Transverse colon (tissue), 4 donors: ENCODE data around the gene MBTPS1. TPM values are rescaled to one million over a fixed set of nuclear protein-coding genes. Genes with fewer than 3 reads are reported as not detected.

Experiments used
- DNase-seq: peaks from one replicate; pipeline ENCODE4 v3.0.0-alpha.2; 2019
- H3K27ac ChIP-seq, 4 donors: fragments of 200-600 bp; sonication (generic); 2 replicates each; pipeline ENCODE4 v1.5.1; 2016 to 2018; ENCODE audit warnings: inconsistent platforms in 4 of 4
- H3K27me3 ChIP-seq: fragments of 200-600 bp; sonication (generic); 2 replicates; pipeline ENCODE4 v1.5.1; 2017; ENCODE audit warnings: inconsistent platforms
- H3K36me3 ChIP-seq, 4 donors: fragments of 200-600 bp; sonication (generic); 2 replicates each; pipeline ENCODE4 v1.5.1; 2017 to 2019; ENCODE audit warnings: inconsistent platforms in 4 of 4
- H3K4me1 ChIP-seq, 4 donors: fragments of 200-600 bp; sonication (generic); 2 replicates each; pipeline ENCODE4 v1.5.1; 2017 to 2020; ENCODE audit warnings: inconsistent platforms in 4 of 4
- H3K4me3 ChIP-seq, 4 donors: fragments of 200-600 bp; sonication (generic); 1 replicate in 1 of 4; 2 replicates in 3 of 4; pipeline versions ENCODE4 v1.5.1 to v1.6.1; 2017 to 2019; ENCODE audit warnings: inconsistent platforms in 4 of 4
- H3K9me3 ChIP-seq, 2 donors: fragments of 200-600 bp; sonication (generic); 2 replicates each; pipeline ENCODE4 v1.5.1; 2017 to 2019; ENCODE audit warnings: inconsistent platforms in 2 of 2
- CTCF ChIP-seq, 5 experiments: fragments of 200-600 bp in 3 of 5; fragments of 450-650 bp in 2 of 5; sonication (generic) in 3 of 5; IDR thresholded peaks; 1 replicate in 2 of 5; 2 replicates in 3 of 5; pipeline ENCODE4 v1.5.1; 2016 to 2017; ENCODE audit warnings: antibody characterized with exemption in 5 of 5, inconsistent platforms in 3 of 5, mild to moderate bottlenecking in 2 of 5, moderate library complexity in 1 of 5
- EP300 ChIP-seq: sonication (generic); formaldehyde crosslinking; IDR thresholded peaks from one replicate; pipeline ENCODE4 v1.6.1; 2017; ENCODE audit warnings: antibody characterized with exemption, low read depth
- POLR2A ChIP-seq: fragments of 450-650 bp; IDR thresholded peaks from one replicate; pipeline ENCODE4 v1.6.1; 2016; ENCODE audit warnings: antibody characterized with exemption, mild to moderate bottlenecking, moderate library complexity
- POLR2AphosphoS5 ChIP-seq, 3 donors: sonication (generic); formaldehyde crosslinking; IDR thresholded peaks; one replicate each; pipeline ENCODE4 v1.6.1; 2016; ENCODE audit warnings: antibody characterized with exemption in 3 of 3
- WGBS, 2 donors: methylation state at CpG; one replicate each; pipeline ENCODE4 v1.1.5; 2018; ENCODE audit warnings: low coverage in 1 of 2; 5-methylcytosine and 5-hydroxymethylcytosine counted together
- in situ Hi-C, 4 donors: fragments of 200-750 bp; cut with MboI; loops; one replicate each; pipeline versions ENCODE4 v1.15.0 to v1.15.1; 2017; ENCODE audit warnings: low sequenced_read_pairs in 3 of 4, low pct_ligation_motif_present in 1 of 4, low pct_unique_long_range_greater_than_20kb in 1 of 4
- intact Hi-C: fragments of 100-400 bp; cut with DNase I; formaldehyde crosslinking; loops from one replicate; pipeline ENCODE4 v1.15.1; 2023; ENCODE audit warnings: low total_unique reads
- total RNA-seq, 4 donors: library from RNA; depleted of rRNA; stranded (reverse); fragments of >200 nt; gene quantifications; one replicate each; pipeline ENCODE4 v1.1.0, GENCODE V29; 2016

The MBTPS1 gene
- total RNA-seq, 4 donors from 2014 or later, result 53.7 to 110 (median 97.0) TPM

GRCh38 chr16:84062734-84063640, 53.8 kb downstream of the MBTPS1 start:
- no peaks in the 10 kb centered on the region for H3K9me3 ChIP-seq
- WGBS, 2 donors, result 62 to 79% methylated on average over 10 to 25 of the region's 25 CpGs
- no peak overlapping the region for H3K4me3 ChIP-seq
- intact Hi-C loops (loop anchor here (5.0 to 10.0 kb wide), 2 partner anchors 101 to 238 kb away; no protein-coding TSS in a partner anchor), in situ Hi-C loops (loop anchor here (10.0 to 25.0 kb wide), 3 partner anchors 101 to 251 kb away; partner anchors contain the start of genes HSBP1 (in 3 of the 4), NECAB2 (in 3 of the 4) and OSGIN1 (in 3 of the 4))
- peak; percentile 72 to 85 (median 84) for TF ChIP-seq CTCF (IDR thresholded peaks at IDR 0.05)
- no peak for TF ChIP-seq POLR2A
- no peak for TF ChIP-seq POLR2AphosphoS5 (IDR thresholded peaks at IDR 0.05)
- no peak for TF ChIP-seq EP300
- DNase-seq, result peak; percentile 70
- H3K4me1 ChIP-seq, result no peaks in the 10 kb centered on the region
- H3K27ac ChIP-seq, result no peak overlapping the region
- no peaks in the 10 kb centered on the region for H3K27me3 ChIP-seq
- peaks cover 0 to 84% (median 34%) of the 10 kb centered on the region in 4 donors for H3K36me3 ChIP-seq

- TF ChIP-seq CTCF (IDR thresholded peaks at IDR 0.05) (no peak), POLR2AphosphoS5 (IDR thresholded peaks at IDR 0.05) (no peak), EP300 (no peak), POLR2A (no peak)
- in situ Hi-C loops, result loop anchor here (10.0 to 25.0 kb wide), 3 partner anchors 99 to 249 kb away; partner anchors contain the start of genes HSBP1 (in 3 of the 4), NECAB2 (in 3 of the 4) and OSGIN1 (in 3 of the 4)
- DNase-seq, result no peak
- intact Hi-C loops, result loop anchor here (5.0 to 10.0 kb wide), 2 partner anchors 99 to 237 kb away; no protein-coding TSS in a partner anchor
- H3K4me3 ChIP-seq, result no peak overlapping the region
- H3K36me3 ChIP-seq, result peaks cover 0 to 84% (median 33%) of the 10 kb centered on the region in 4 donors
- no peaks in the 10 kb centered on the region for H3K4me1 ChIP-seq
- H3K27ac ChIP-seq, result no peak overlapping the region
- H3K9me3 ChIP-seq, result no peaks in the 10 kb centered on the region
- WGBS, 2 donors, result 95% methylated on average over 7 of the region's 7 CpGs; no CpG with 5 or more reads in 1 of the 2 donors
- no peaks in the 10 kb centered on the region for H3K27me3 ChIP-seq
These were observed 55.4 kb downstream of the MBTPS1 start for GRCh38 chr16:84061236-84061819.

GRCh38 chr16:84059946-84060901, 56.5 kb downstream of the MBTPS1 start:
- WGBS, 2 donors, result 94 to 95% methylated on average over 7 to 28 of the region's 28 CpGs
- Histone ChIP-seq H3K4me1 (no peaks in the 10 kb centered on the region), H3K9me3 (no peaks in the 10 kb centered on the region), H3K27me3 (no peaks in the 10 kb centered on the region), H3K4me3 (no peak overlapping the region), H3K27ac (no peak overlapping the region), H3K36me3 (peaks cover 0 to 87% (median 35%) of the 10 kb centered on the region in 4 donors)
- no peak for DNase-seq
- TF ChIP-seq POLR2A, result no peak
- TF ChIP-seq CTCF (IDR thresholded peaks at IDR 0.05), result no peak
- intact Hi-C loops (loop anchor here (5.0 to 10.0 kb wide), 2 partner anchors 98 to 235 kb away; no protein-coding TSS in a partner anchor), in situ Hi-C loops (loop anchor here (10.0 to 25.0 kb wide), 3 partner anchors 98 to 248 kb away; partner anchors contain the start of genes HSBP1 (in 3 of the 4), NECAB2 (in 3 of the 4) and OSGIN1 (in 3 of the 4))
